Stimulated activated CD8-positive, alpha-beta memory T cell treated with anti-CD3 and anti-CD28 coated beads, Interleukin-2, amount 100 ng/mL, for 48 hours (primary cell): ENCODE measurements around the gene ST7.

Experiments used
- DNase-seq, 2 donors: peaks; one replicate each; pipeline ENCODE4 v3.0.0-alpha.2; 2020; ENCODE audit warnings: low read depth in 2 of 2

Gene ST7

GRCh38 chr7:117127585-117128168, 174.4 kb downstream of the ST7 start:
- DNase-seq: peak; percentile 7 to 18

- no peak for DNase-seq
Measured at GRCh38 chr7:117129521-117129955, 176.2 kb downstream of the ST7 start.

- DNase-seq: no peak
Measured at GRCh38 chr7:117130262-117130661, 177.0 kb downstream of the ST7 start.

- DNase-seq: no peak
Measured at GRCh38 chr7:117132321-117133120, 179.2 kb downstream of the ST7 start.

- DNase-seq: no peak
Measured at GRCh38 chr7:117133125-117133524, 179.8 kb downstream of the ST7 start.

- DNase-seq: no peak
Measured at GRCh38 chr7:117134411-117134810, 181.1 kb downstream of the ST7 start.

- DNase-seq: no peak
Measured at GRCh38 chr7:117134889-117135552, 181.7 kb downstream of the ST7 start.

- no peak for DNase-seq
Measured at GRCh38 chr7:117135553-117135891, 182.2 kb downstream of the ST7 start.

- DNase-seq: no peak
Measured at GRCh38 chr7:117137868-117138267, 184.6 kb downstream of the ST7 start.

GRCh38 chr7:117138495-117138894, 185.2 kb downstream of the ST7 start:
- DNase-seq: no peak

GRCh38 chr7:117138981-117139380, 185.7 kb downstream of the ST7 start:
- DNase-seq: no peak

GRCh38 chr7:117139397-117139984, 186.2 kb downstream of the ST7 start:
- DNase-seq: no peak

GRCh38 chr7:117140921-117141320, 187.6 kb downstream of the ST7 start:
- no peak for DNase-seq

GRCh38 chr7:117143066-117143465, 189.8 kb downstream of the ST7 start:
- no peak for DNase-seq

GRCh38 chr7:117143580-117143979, 190.3 kb downstream of the ST7 start:
- DNase-seq: no peak

GRCh38 chr7:117145333-117145732, 192.0 kb downstream of the ST7 start:
- no peak for DNase-seq

GRCh38 chr7:117146059-117146458, 192.8 kb downstream of the ST7 start:
- DNase-seq: no peak

- no peak for DNase-seq
Measured at GRCh38 chr7:117146511-117146910, 193.2 kb downstream of the ST7 start.

GRCh38 chr7:117148971-117149370, 195.7 kb downstream of the ST7 start:
- DNase-seq: no peak

- DNase-seq: no peak
Measured at GRCh38 chr7:117149692-117150091, 196.4 kb downstream of the ST7 start.

- no peak for DNase-seq
Measured at GRCh38 chr7:117152213-117153007, 199.1 kb downstream of the ST7 start.

GRCh38 chr7:117153016-117153545, 199.8 kb downstream of the ST7 start:
- DNase-seq: no peak
